ENCODE results near the gene ALKBH6. TPM values are rescaled to one million over a fixed set of nuclear protein-coding genes. Genes with fewer than 3 reads are reported as not detected.

The ALKBH6 gene
- total and polyA plus RNA-seq, 9 of the 15 experiments (the other 6 are each of a cell fraction or from before 2014, with no cell fraction given), result 0.67 to 62.0 (median 34.5) TPM

GRCh38 chr19:36014012-36014924 lies at the start of gene ALKBH6 (continued):
- TF ChIP-seq MGA (IDR thresholded peaks at IDR 0.05), result no peak
- no peak for TF ChIP-seq FOXM1 (IDR thresholded peaks at IDR 0.05; ENCODE audit: low read depth)
- TF ChIP-seq FOXM1 (CRISPR knock-in tag; IDR thresholded peaks at IDR 0.05; ENCODE audit: low read depth), result no peak
- TF ChIP-seq SIRT6 (IDR thresholded peaks at IDR 0.05; ENCODE audit: low read depth, low read length), result no peak
- no peak; the same call in 1 of the 2 replicates for TF ChIP-seq SMARCE1 (IDR thresholded peaks at IDR 0.05)
- TF ChIP-seq ZNF445 (CRISPR knock-in tag; IDR thresholded peaks at IDR 0.05; ENCODE audit: low read depth), result no peak
- peak; percentile 58; the same call in 1 of the 2 replicates for TF ChIP-seq ERF (CRISPR knock-in tag; IDR thresholded peaks at IDR 0.05)
- TF ChIP-seq DNMT1 (IDR thresholded peaks at IDR 0.05), result no peak
- TF ChIP-seq ZFX (CRISPR knock-in tag; IDR thresholded peaks at IDR 0.05), result 0 out of 2 replicates have a peak, but pooled peaks have one; percentile 38
- no peak for TF ChIP-seq CREB5 (CRISPR knock-in tag; IDR thresholded peaks at IDR 0.05)

Data from K562 (cell line).